HepG2 (cell line): ENCODE data around the gene ADAM22. TPM values are rescaled to one million over a fixed set of nuclear protein-coding genes. Genes with fewer than 3 reads are reported as not detected.
A peak's percentile ranks its signal among the peaks of the same experiment; 100 is the strongest.

Source experiments
- BCL6 ChIP-seq: IDR thresholded peaks from 2 replicates; pipeline ENCODE4 v1.6.1; 2016; ENCODE audit warnings: missing genetic modification reagents, missing compliant biosample characterization
- DMAP1 ChIP-seq: IDR thresholded peaks from 2 replicates; pipeline ENCODE4 v1.6.1; 2016
- DMTF1 ChIP-seq: sonication (generic); formaldehyde crosslinking; IDR thresholded peaks from 2 replicates; pipeline ENCODE4 v1.4.0; 2020; ENCODE audit warnings: mild to moderate bottlenecking, missing genetic modification reagents
- FOXK2 ChIP-seq: fragments of 450-650 bp; IDR thresholded peaks from 2 replicates; pipeline ENCODE4 v1.6.1; 2016
- HDAC2 ChIP-seq: sonication (generic); formaldehyde crosslinking; IDR thresholded peaks from 2 replicates; pipeline ENCODE4 v1.4.0; 2020; ENCODE audit warnings: missing genetic modification reagents
- HOXA7 ChIP-seq: sonication (generic); formaldehyde crosslinking; IDR thresholded peaks from 2 replicates; pipeline ENCODE4 v1.8.1; 2022; ENCODE audit warnings: mild to moderate bottlenecking, missing genetic modification reagents, moderate library complexity
- MAZ ChIP-seq, 2 experiments: sonication (generic) in 1 of 2; formaldehyde crosslinking in 1 of 2; IDR thresholded peaks; 2 replicates each; pipeline versions ENCODE4 v1.5.0 to v1.6.1; 2012 to 2020; ENCODE audit warnings: low read depth in 2 of 2, mild to moderate bottlenecking in 2 of 2, borderline replicate concordance in 1 of 2, improper control_type of control experiment in 1 of 2, low read length in 1 of 2, missing genetic modification reagents in 1 of 2, moderate library complexity in 1 of 2
- PHF20 ChIP-seq: sonication (generic); formaldehyde crosslinking; IDR thresholded peaks from 2 replicates; pipeline ENCODE4 v1.5.0; 2020; ENCODE audit warnings: mild to moderate bottlenecking, missing genetic modification reagents
- SMYD3 ChIP-seq: sonication (generic); formaldehyde crosslinking; IDR thresholded peaks from 2 replicates; pipeline ENCODE4 v1.8.1; 2023; ENCODE audit warnings: mild to moderate bottlenecking, missing genetic modification reagents
- SP5 ChIP-seq: IDR thresholded peaks from 2 replicates; pipeline ENCODE4 v1.6.1; 2016; ENCODE audit warnings: low read depth, borderline replicate concordance
- SRSF4 ChIP-seq: fragments of 200-400 bp; formaldehyde crosslinking; IDR thresholded peaks from one replicate; pipeline ENCODE4 v1.6.1; 2018; ENCODE audit warnings: mild to moderate bottlenecking, low read depth, low read length, moderate library complexity; ENCODE audit not compliant: poor library complexity, severe bottlenecking
- ZBTB1 ChIP-seq: sonication (generic); formaldehyde crosslinking; IDR thresholded peaks from 2 replicates; pipeline ENCODE4 v1.4.0; 2020; ENCODE audit warnings: missing genetic modification reagents, borderline replicate concordance
- ZKSCAN5 ChIP-seq: sonication (generic); formaldehyde crosslinking; IDR thresholded peaks from 2 replicates; pipeline ENCODE4 v1.5.1; 2020; ENCODE audit warnings: mild to moderate bottlenecking, missing genetic modification reagents
- ZNF263 ChIP-seq: sonication (generic); formaldehyde crosslinking; IDR thresholded peaks from 2 replicates; pipeline ENCODE4 v1.4.0; 2020; ENCODE audit warnings: missing genetic modification reagents
- ZNF549 ChIP-seq: sonication (generic); formaldehyde crosslinking; IDR thresholded peaks from 2 replicates; pipeline ENCODE4 v1.5.0; 2020; ENCODE audit warnings: missing genetic modification reagents
- ZNF605 ChIP-seq: sonication (generic); formaldehyde crosslinking; IDR thresholded peaks from 2 replicates; pipeline ENCODE4 v1.8.0; 2022; ENCODE audit warnings: mild to moderate bottlenecking, missing genetic modification reagents
- ZNF7 ChIP-seq: IDR thresholded peaks from 2 replicates; pipeline ENCODE4 v1.6.1; 2016; ENCODE audit warnings: missing biosample characterization, missing genetic modification reagents
- ZNF75D ChIP-seq: sonication (generic); formaldehyde crosslinking; IDR thresholded peaks from 2 replicates; pipeline ENCODE4 v1.8.1; 2023; ENCODE audit warnings: missing genetic modification reagents, mild to moderate bottlenecking, borderline replicate concordance
- ZNF800 ChIP-seq: sonication (generic); formaldehyde crosslinking; IDR thresholded peaks from 2 replicates; pipeline ENCODE4 v1.4.0; 2020; ENCODE audit warnings: missing genetic modification reagents
- ZSCAN29 ChIP-seq: sonication (generic); formaldehyde crosslinking; conservative IDR thresholded peaks from 2 replicates; pipeline ENCODE4 v1.4.0; 2020; ENCODE audit warnings: mild to moderate bottlenecking, missing genetic modification reagents
- polyA plus RNA-seq, 8 experiments: library from polyadenylated mRNA; depleted of rRNA in 3 of 8; stranded (reverse) in 7 of 8; unstranded in 1 of 8; fragments of >200 nt; fragmentation: Illumina TruSeq in 4 of 8; extraction: Trizol in 4 of 8; gene quantifications; 2 replicates each; pipeline versions ENCODE4 v1.2.1 to v1.2.3, GENCODE V29; 2011 to 2016; ENCODE audit warnings: low read depth in 4 of 8, missing spikeins in 1 of 8, mixed read lengths in 1 of 8; ENCODE audit not compliant: insufficient read depth in 1 of 8
- total RNA-seq, 5 experiments: library from RNA; depleted of rRNA; stranded (reverse); fragments of >200 nt; fragmentation: Illumina TruSeq; extraction: Trizol; gene quantifications; 2 replicates each; pipeline ENCODE4 v1.2.3, GENCODE V29; 2016; ENCODE audit warnings: low read depth in 1 of 5
- TF ChIP-seq, protein P1 (sequence below): IDR thresholded peaks from 2 replicates; pipeline ENCODE4 v1.6.1; 2018; ENCODE audit warnings: missing genetic modification reagents
- TF ChIP-seq, protein P2 (sequence below): sonication (generic); formaldehyde crosslinking; IDR thresholded peaks from 2 replicates; pipeline ENCODE4 v1.5.0; 2020; ENCODE audit warnings: missing genetic modification reagents

Gene ADAM22
- total and polyA plus RNA-seq, 2 of the 13 experiments (the other 11 are each of a cell fraction or from before 2014, with no cell fraction given): 1.9 to 6.7 TPM

DNA sequence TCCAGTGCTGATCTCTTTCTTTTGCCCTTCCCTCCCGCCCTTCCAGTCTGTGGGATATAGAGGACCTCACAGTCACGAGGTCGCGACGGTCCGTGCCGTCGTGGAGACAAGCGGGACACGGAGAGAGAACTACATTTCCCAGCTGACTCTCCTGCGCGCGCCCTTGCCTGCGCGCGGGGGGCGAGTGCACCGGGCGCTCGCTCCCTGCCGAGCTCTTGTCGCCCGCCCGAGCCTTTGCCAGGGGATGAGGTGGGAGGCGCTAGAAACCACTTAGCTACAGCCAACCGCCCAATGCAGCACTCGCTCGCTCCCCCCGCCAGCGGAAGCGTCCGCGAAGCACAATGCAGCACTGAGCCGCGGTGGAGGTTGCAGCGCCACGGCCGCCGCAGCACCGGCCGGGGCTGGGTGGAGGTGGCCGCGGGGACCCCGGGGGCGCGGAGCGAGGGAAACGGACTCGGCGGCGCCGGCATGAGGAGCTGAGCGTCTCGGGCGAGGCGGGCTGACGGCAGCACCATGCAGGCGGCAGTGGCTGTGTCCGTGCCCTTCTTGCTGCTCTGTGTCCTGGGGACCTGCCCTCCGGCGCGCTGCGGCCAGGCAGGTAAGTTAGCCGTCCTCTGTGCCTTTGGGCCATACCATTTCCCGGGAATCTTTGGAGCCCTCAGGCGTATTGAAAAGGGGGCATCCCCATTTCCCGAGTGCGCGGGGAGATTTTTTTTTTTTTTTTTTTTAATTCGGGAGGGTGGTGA is at the start of gene ADAM22 (continued):
- no peak for TF ChIP-seq DMTF1 (CRISPR knock-in tag)
- TF ChIP-seq HOXA7 (CRISPR knock-in tag): peak; percentile 69; the same call in 1 of the 2 replicates
- TF ChIP-seq ZNF7 (CRISPR knock-in tag): no peak
- TF ChIP-seq SRSF4: no peak
- no peak for TF ChIP-seq SMYD3 (CRISPR knock-in tag)
- TF ChIP-seq ZNF263 (CRISPR knock-in tag): no peak
- TF ChIP-seq ZNF75D (CRISPR knock-in tag): no peak
- no peak for TF ChIP-seq FOXK2
- TF ChIP-seq ZBTB1 (CRISPR knock-in tag): no peak
- TF ChIP-seq SP5: no peak; the same call in 1 of the 2 replicates
- 0 out of 2 replicates have a peak, but pooled peaks have one; percentile 39 for TF ChIP-seq PHF20
- peak; percentile 33; the same call in 1 of the 2 replicates for TF ChIP-seq DMAP1
- no peak; the same call in 1 of the 2 replicates for TF ChIP-seq HDAC2 (CRISPR knock-in tag)
- TF ChIP-seq, protein P1, sequence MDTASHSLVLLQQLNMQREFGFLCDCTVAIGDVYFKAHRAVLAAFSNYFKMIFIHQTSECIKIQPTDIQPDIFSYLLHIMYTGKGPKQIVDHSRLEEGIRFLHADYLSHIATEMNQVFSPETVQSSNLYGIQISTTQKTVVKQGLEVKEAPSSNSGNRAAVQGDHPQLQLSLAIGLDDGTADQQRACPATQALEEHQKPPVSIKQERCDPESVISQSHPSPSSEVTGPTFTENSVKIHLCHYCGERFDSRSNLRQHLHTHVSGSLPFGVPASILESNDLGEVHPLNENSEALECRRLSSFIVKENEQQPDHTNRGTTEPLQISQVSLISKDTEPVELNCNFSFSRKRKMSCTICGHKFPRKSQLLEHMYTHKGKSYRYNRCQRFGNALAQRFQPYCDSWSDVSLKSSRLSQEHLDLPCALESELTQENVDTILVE: no peak; the same call in 1 of the 2 replicates
- TF ChIP-seq, protein P2, sequence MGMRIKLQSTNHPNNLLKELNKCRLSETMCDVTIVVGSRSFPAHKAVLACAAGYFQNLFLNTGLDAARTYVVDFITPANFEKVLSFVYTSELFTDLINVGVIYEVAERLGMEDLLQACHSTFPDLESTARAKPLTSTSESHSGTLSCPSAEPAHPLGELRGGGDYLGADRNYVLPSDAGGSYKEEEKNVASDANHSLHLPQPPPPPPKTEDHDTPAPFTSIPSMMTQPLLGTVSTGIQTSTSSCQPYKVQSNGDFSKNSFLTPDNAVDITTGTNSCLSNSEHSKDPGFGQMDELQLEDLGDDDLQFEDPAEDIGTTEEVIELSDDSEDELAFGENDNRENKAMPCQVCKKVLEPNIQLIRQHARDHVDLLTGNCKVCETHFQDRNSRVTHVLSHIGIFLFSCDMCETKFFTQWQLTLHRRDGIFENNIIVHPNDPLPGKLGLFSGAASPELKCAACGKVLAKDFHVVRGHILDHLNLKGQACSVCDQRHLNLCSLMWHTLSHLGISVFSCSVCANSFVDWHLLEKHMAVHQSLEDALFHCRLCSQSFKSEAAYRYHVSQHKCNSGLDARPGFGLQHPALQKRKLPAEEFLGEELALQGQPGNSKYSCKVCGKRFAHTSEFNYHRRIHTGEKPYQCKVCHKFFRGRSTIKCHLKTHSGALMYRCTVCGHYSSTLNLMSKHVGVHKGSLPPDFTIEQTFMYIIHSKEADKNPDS: peak; percentile 72; the same call in 1 of the 2 replicates
- TF ChIP-seq ZNF800 (CRISPR knock-in tag): peak; percentile 94
- no peak for TF ChIP-seq ZSCAN29
- no peak for TF ChIP-seq BCL6
- TF ChIP-seq ZNF605 (CRISPR knock-in tag): no peak; the same call in 1 of the 2 replicates
- no peak for TF ChIP-seq ZKSCAN5 (CRISPR knock-in tag)
- no peak for TF ChIP-seq ZNF549 (CRISPR knock-in tag)
- peak; percentile 91 for TF ChIP-seq MAZ (IDR thresholded peaks at IDR 0.05; ENCODE audit: borderline replicate concordance, low read depth, low read length)
- TF ChIP-seq MAZ (CRISPR knock-in tag; IDR thresholded peaks at IDR 0.05; ENCODE audit: low read depth): peak; percentile 59
